HEK293T (cell line): Measurements from ENCODE around the gene TNFRSF25.

Experiments
- ARNT ChIP-seq: fragments of 450-650 bp; IDR thresholded peaks from 2 replicates; pipeline ENCODE4 v1.6.1; 2017; ENCODE audit warnings: mild to moderate bottlenecking
- BHLHE40 ChIP-seq: fragments of 450-650 bp; IDR thresholded peaks from 2 replicates; pipeline ENCODE4 v1.6.1; 2016; ENCODE audit warnings: mild to moderate bottlenecking, moderate library complexity, borderline replicate concordance
- CTBP1 ChIP-seq: fragments of 450-650 bp; IDR thresholded peaks from 2 replicates; pipeline ENCODE4 v1.6.1; 2016; ENCODE audit warnings: borderline replicate concordance
- ELF4 ChIP-seq: fragments of 450-650 bp; IDR thresholded peaks from 2 replicates; pipeline ENCODE4 v1.6.1; 2017; ENCODE audit warnings: antibody characterized with exemption
- FOXA1 ChIP-seq: fragments of 450-650 bp; IDR thresholded peaks from 2 replicates; pipeline ENCODE4 v1.6.1; 2016; ENCODE audit warnings: mild to moderate bottlenecking
- FOXK2 ChIP-seq: fragments of 450-650 bp; IDR thresholded peaks from 2 replicates; pipeline ENCODE4 v1.6.1; 2016; ENCODE audit warnings: mild to moderate bottlenecking
- FOXM1 ChIP-seq: fragments of 450-650 bp; IDR thresholded peaks from 2 replicates; pipeline ENCODE4 v1.6.1; 2017; ENCODE audit warnings: mild to moderate bottlenecking, borderline replicate concordance
- HDGF ChIP-seq: fragments of 450-650 bp; IDR thresholded peaks from 2 replicates; pipeline ENCODE4 v1.6.1; 2017; ENCODE audit warnings: antibody characterized with exemption, borderline replicate concordance
- L3MBTL2 ChIP-seq: fragments of 450-650 bp; conservative IDR thresholded peaks from 2 replicates; pipeline ENCODE4 v1.6.1; 2016; ENCODE audit warnings: mild to moderate bottlenecking
- NFRKB ChIP-seq: fragments of 450-650 bp; IDR thresholded peaks from 2 replicates; pipeline ENCODE4 v1.6.1; 2016; ENCODE audit warnings: mild to moderate bottlenecking, moderate library complexity
- PKNOX1 ChIP-seq: fragments of 450-650 bp; IDR thresholded peaks from 2 replicates; pipeline ENCODE4 v1.6.1; 2016
- SP1 ChIP-seq: fragments of 450-650 bp; IDR thresholded peaks from 2 replicates; pipeline ENCODE4 v1.6.1; 2017
- TARDBP ChIP-seq: fragments of 450-650 bp; IDR thresholded peaks from 2 replicates; pipeline ENCODE4 v1.6.1; 2016
- ZNF384 ChIP-seq: fragments of 450-650 bp; IDR thresholded peaks from 2 replicates; pipeline ENCODE4 v1.6.1; 2016

GRCh38 chr1:6421266-6421665 lies 44.7 kb downstream of the TNFRSF25 start:
- TF ChIP-seq SP1 (no peak), PKNOX1 (no peak), FOXM1 (no peak), TARDBP (no peak), ARNT (no peak), FOXA1 (no peak), L3MBTL2 (no peak), ELF4 (no peak), CTBP1 (no peak), BHLHE40 (no peak), FOXK2 (no peak), HDGF (no peak), NFRKB (no peak), ZNF384 (no peak)
